ACC112 (cell line): ENCODE results near the gene DNAL1.

Experiments used
- H2AFZ ChIP-seq: fragments of 200-600 bp; sonication (generic); one replicate; pipeline ENCODE4 v1.6.0; 2017; ENCODE audit warnings: antibody characterized with exemption, low read length; ENCODE audit not compliant: unreplicated experiment
- H3K27ac ChIP-seq: fragments of 200-600 bp; sonication (generic); 2 replicates; pipeline ENCODE4 v1.5.1; 2014; ENCODE audit warnings: low read depth, mild to moderate bottlenecking, antibody characterized with exemption, low read length, moderate library complexity
- H3K27me3 ChIP-seq: fragments of 200-600 bp; sonication (generic); 2 replicates; pipeline ENCODE4 v1.6.1; 2014; ENCODE audit warnings: mild to moderate bottlenecking, antibody characterized with exemption, low read length, moderate library complexity, mixed read lengths; ENCODE audit not compliant: insufficient read depth
- H3K36me3 ChIP-seq: fragments of 200-600 bp; sonication (generic); 2 replicates; pipeline ENCODE4 v1.6.1; 2016; ENCODE audit warnings: mild to moderate bottlenecking, antibody characterized with exemption, low read length, moderate library complexity, mixed read lengths; ENCODE audit not compliant: insufficient read depth
- H3K4me1 ChIP-seq: fragments of 200-600 bp; sonication (generic); one replicate; pipeline ENCODE4 v1.6.1; 2016; ENCODE audit warnings: low read length, mixed read lengths; ENCODE audit not compliant: insufficient read depth, unreplicated experiment, control insufficient read depth
- H3K4me3 ChIP-seq: fragments of 200-600 bp; sonication (generic); 2 replicates; pipeline ENCODE4 v1.5.1; 2014; ENCODE audit warnings: mild to moderate bottlenecking, low read depth, low read length
- H3K79me2 ChIP-seq: fragments of 200-600 bp; sonication (generic); one replicate; pipeline ENCODE4 v1.6.0; 2016; ENCODE audit warnings: low read length; ENCODE audit not compliant: control insufficient read depth, unreplicated experiment, insufficient read depth

DNAL1 gene

GRCh38 chr14:73744874-73745529 is 100.2 kb downstream of the DNAL1 start:
- H3K36me3 ChIP-seq = no peaks in the 10 kb centered on the region
- H3K4me3 ChIP-seq = no peak overlapping the region

GRCh38 chr14:73745571-73746519 is 101.1 kb downstream of the DNAL1 start:
- Histone ChIP-seq H2AFZ (no peak overlapping the region), H3K27me3 (no peaks in the 10 kb centered on the region), H3K27ac (no peak overlapping the region), H3K4me3 (no peak overlapping the region), H3K79me2 (peaks cover 97% of the 10 kb centered on the region), H3K4me1 (peaks cover 65% of the 10 kb centered on the region), H3K36me3 (no peaks in the 10 kb centered on the region)

More at GRCh38 chr14:73744874-73745529, 100.2 kb downstream of the DNAL1 start:
- no peak overlapping the region for H2AFZ ChIP-seq
- H3K4me1 ChIP-seq = peaks cover 70% of the 10 kb centered on the region
- H3K79me2 ChIP-seq = peaks cover 97% of the 10 kb centered on the region
- no peak overlapping the region for H3K27ac ChIP-seq
- H3K27me3 ChIP-seq = no peaks in the 10 kb centered on the region

GRCh38 chr14:73746520-73747378 is 102.0 kb downstream of the DNAL1 start:
- peaks cover 56% of the 10 kb centered on the region for H3K4me1 ChIP-seq
- no peak overlapping the region for H3K4me3 ChIP-seq
- H3K27me3 ChIP-seq = no peaks in the 10 kb centered on the region
- peaks cover 99% of the 10 kb centered on the region for H3K79me2 ChIP-seq
- no peak overlapping the region for H3K27ac ChIP-seq
- H2AFZ ChIP-seq = no peak overlapping the region
- H3K36me3 ChIP-seq = no peaks in the 10 kb centered on the region

GRCh38 chr14:73747379-73748211 is 102.8 kb downstream of the DNAL1 start:
- Histone ChIP-seq H3K27me3 (no peaks in the 10 kb centered on the region), H3K4me1 (peaks cover 55% of the 10 kb centered on the region), H2AFZ (no peak overlapping the region), H3K36me3 (no peaks in the 10 kb centered on the region), H3K79me2 (peaks cover 99% of the 10 kb centered on the region), H3K27ac (no peak overlapping the region), H3K4me3 (no peak overlapping the region)

GRCh38 chr14:73748858-73749357 is 104.1 kb downstream of the DNAL1 start:
- no peaks in the 10 kb centered on the region for H3K27me3 ChIP-seq
- H3K4me3 ChIP-seq = no peak overlapping the region
- H2AFZ ChIP-seq = no peak overlapping the region
- H3K27ac ChIP-seq = no peak overlapping the region
- H3K36me3 ChIP-seq = no peaks in the 10 kb centered on the region
- H3K4me1 ChIP-seq = peaks cover 55% of the 10 kb centered on the region
- peaks cover 99% of the 10 kb centered on the region for H3K79me2 ChIP-seq

- H3K79me2 ChIP-seq = peaks cover 99% of the 10 kb centered on the region
- H3K27ac ChIP-seq = no peak overlapping the region
- H3K36me3 ChIP-seq = no peaks in the 10 kb centered on the region
- H3K27me3 ChIP-seq = no peaks in the 10 kb centered on the region
- H3K4me3 ChIP-seq = no peak overlapping the region
- no peak overlapping the region for H2AFZ ChIP-seq
- peaks cover 55% of the 10 kb centered on the region for H3K4me1 ChIP-seq
These were observed 105.1 kb downstream of the DNAL1 start for GRCh38 chr14:73749706-73750530.

- H3K27ac ChIP-seq = no peak overlapping the region
- no peaks in the 10 kb centered on the region for H3K36me3 ChIP-seq
- H3K27me3 ChIP-seq = no peaks in the 10 kb centered on the region
- no peak overlapping the region for H2AFZ ChIP-seq
- H3K4me1 ChIP-seq = peaks cover 55% of the 10 kb centered on the region
- H3K4me3 ChIP-seq = no peak overlapping the region
- peaks cover 99% of the 10 kb centered on the region for H3K79me2 ChIP-seq
These were observed 105.7 kb downstream of the DNAL1 start for GRCh38 chr14:73750531-73750901.

GRCh38 chr14:73751157-73751691 is 106.4 kb downstream of the DNAL1 start:
- Histone ChIP-seq H3K4me1 (peaks cover 55% of the 10 kb centered on the region), H3K27ac (no peak overlapping the region), H3K79me2 (peaks cover 99% of the 10 kb centered on the region)

More at GRCh38 chr14:73751157-73751691, 106.4 kb downstream of the DNAL1 start:
- Histone ChIP-seq H2AFZ (no peak overlapping the region), H3K4me3 (no peak overlapping the region), H3K36me3 (no peaks in the 10 kb centered on the region), H3K27me3 (no peaks in the 10 kb centered on the region)
